ENCODE measurements around the gene HNRNPA2B1.

HNRNPA2B1 gene

DNA sequence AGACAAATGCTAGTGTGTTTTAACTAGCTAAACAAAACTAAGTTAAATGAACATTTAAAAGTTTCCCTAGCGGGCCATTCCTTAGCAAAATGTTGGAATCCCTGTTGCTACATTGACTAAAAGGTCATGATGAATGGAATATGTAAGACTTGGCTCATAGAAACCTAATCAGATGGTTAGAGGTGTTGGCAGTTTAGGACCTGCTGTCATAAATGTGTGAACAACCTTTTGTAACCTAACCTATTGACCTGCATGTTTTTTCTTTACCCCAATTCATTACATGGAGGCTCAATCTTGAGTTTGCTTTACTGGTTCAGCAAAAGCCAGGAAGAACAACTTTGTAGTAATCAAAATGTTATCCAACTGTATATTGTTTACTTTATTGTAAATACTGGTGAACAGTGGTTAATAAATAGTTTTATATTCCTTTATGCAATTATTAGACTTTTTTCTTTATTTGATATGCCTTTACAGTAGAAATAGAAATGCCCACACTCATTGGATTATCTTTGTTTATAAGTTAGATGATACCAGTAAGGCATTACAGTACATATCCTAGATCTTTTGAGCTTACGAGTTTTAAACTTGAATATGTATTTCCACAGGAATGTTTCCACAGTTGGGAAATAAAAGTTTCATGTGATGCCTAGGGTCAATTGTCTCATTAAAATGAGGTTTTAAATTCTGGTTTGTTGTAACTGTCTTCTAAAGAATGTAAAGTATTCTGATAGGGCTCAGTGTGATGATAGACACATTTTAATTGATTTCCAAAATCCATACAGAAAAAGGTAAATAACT lies 12.6 kb upstream of the HNRNPA2B1 start:
- ChIA-PET POLR2A (interaction anchor here (1.1 kb wide), 1 partner anchor 15 kb away, joined by 4 read pairs; no protein-coding TSS in a partner anchor), CTCF (no interaction called here)
- no peak for DNase-seq (ENCODE audit: extremely low spot score)
- TF ChIP-seq FOXA1 (IDR thresholded peaks at IDR 0.05) (no peak), ZNF384 (IDR thresholded peaks at IDR 0.05) (no peak), FOXK2 (IDR thresholded peaks at IDR 0.05) (no peak), NFRKB (IDR thresholded peaks at IDR 0.05) (no peak), SP1 (IDR thresholded peaks at IDR 0.05) (no peak), ARNT (IDR thresholded peaks at IDR 0.05) (no peak), LEF1 (IDR thresholded peaks at IDR 0.05; ENCODE audit: borderline replicate concordance) (no peak), CTBP1 (IDR thresholded peaks at IDR 0.05; ENCODE audit: borderline replicate concordance) (no peak), HDGF (IDR thresholded peaks at IDR 0.05; ENCODE audit: borderline replicate concordance) (no peak), FOXM1 (IDR thresholded peaks at IDR 0.05; ENCODE audit: borderline replicate concordance) (no peak), L3MBTL2 (conservative IDR thresholded peaks at IDR 0.05) (no peak), SUZ12 (IDR thresholded peaks at IDR 0.05) (no peak)
- TF ChIP-seq, protein P1, sequence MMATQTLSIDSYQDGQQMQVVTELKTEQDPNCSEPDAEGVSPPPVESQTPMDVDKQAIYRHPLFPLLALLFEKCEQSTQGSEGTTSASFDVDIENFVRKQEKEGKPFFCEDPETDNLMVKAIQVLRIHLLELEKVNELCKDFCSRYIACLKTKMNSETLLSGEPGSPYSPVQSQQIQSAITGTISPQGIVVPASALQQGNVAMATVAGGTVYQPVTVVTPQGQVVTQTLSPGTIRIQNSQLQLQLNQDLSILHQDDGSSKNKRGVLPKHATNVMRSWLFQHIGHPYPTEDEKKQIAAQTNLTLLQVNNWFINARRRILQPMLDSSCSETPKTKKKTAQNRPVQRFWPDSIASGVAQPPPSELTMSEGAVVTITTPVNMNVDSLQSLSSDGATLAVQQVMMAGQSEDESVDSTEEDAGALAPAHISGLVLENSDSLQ (IDR thresholded peaks at IDR 0.05), result no peak

DNA sequence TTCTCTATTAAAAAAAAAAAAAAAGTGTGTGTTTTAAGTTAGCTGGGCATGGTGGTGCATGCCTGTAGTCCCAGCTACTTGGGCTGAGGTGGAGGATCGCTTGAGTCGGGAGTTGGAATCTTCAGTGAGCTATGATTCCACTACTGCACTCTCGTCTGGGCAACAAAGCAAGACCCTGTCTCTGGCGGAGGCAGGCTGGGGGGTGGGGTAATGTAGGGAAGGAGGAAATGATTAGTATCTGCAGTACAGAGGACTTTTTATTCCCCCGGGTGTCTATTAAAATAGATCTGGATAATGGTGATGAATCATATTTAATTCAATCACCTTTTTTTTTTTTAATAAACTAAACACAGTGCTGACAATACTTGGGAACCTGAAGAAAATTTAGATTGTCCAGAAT lies 7.5 kb upstream of the HNRNPA2B1 start:
- ChIA-PET CTCF (interaction anchor here (0.6 kb wide), 1 partner anchor 954 kb away, joined by 4 read pairs; no protein-coding TSS in a partner anchor), POLR2A (interaction anchor here (1.3 kb wide), 1 partner anchor 31 kb away, joined by 3 read pairs; no protein-coding TSS in a partner anchor)
- TF ChIP-seq LEF1 (IDR thresholded peaks at IDR 0.05; ENCODE audit: borderline replicate concordance) (no peak), SUZ12 (IDR thresholded peaks at IDR 0.05) (no peak)
- no peak for DNase-seq (ENCODE audit: extremely low spot score)

DNA sequence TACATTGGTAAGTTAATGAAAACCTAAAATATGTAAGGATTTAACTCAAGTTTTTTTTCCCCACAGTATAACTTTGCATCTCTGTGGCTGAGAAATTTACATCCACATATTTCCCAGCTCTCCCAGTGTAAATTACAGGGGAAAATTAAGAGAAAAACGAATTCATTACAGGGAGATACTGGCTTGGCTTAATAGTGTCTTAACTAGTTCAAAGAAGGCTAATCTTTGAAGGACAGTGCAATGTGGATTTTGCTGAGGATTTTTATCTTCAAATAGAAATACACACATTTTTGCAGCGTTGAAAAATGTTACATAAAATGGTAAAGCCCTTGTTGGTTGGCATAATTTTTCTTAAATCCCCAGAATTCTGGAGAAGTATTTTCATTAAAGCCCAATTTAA lies 2.5 kb upstream of the HNRNPA2B1 start:
- DNase-seq (ENCODE audit: extremely low spot score), result no peak
- TF ChIP-seq ZNF384 (IDR thresholded peaks at IDR 0.05) (no peak), FOXM1 (IDR thresholded peaks at IDR 0.05; ENCODE audit: borderline replicate concordance) (no peak), LEF1 (IDR thresholded peaks at IDR 0.05; ENCODE audit: borderline replicate concordance) (no peak), SUZ12 (IDR thresholded peaks at IDR 0.05) (no peak), L3MBTL2 (conservative IDR thresholded peaks at IDR 0.05) (no peak), NFRKB (IDR thresholded peaks at IDR 0.05) (no peak), CTBP1 (IDR thresholded peaks at IDR 0.05; ENCODE audit: borderline replicate concordance) (no peak), TARDBP (IDR thresholded peaks at IDR 0.05) (no peak), ELF4 (IDR thresholded peaks at IDR 0.05) (no peak), FOXA1 (IDR thresholded peaks at IDR 0.05) (no peak), HDGF (IDR thresholded peaks at IDR 0.05; ENCODE audit: borderline replicate concordance) (no peak), FOXK2 (IDR thresholded peaks at IDR 0.05) (no peak), ARNT (IDR thresholded peaks at IDR 0.05) (no peak), SP1 (IDR thresholded peaks at IDR 0.05) (no peak), BHLHE40 (IDR thresholded peaks at IDR 0.05; ENCODE audit: borderline replicate concordance) (no peak)
- TF ChIP-seq, protein P1 (IDR thresholded peaks at IDR 0.05), result no peak
- ChIA-PET POLR2A (interaction anchor here (0.9 to 6.8 kb wide), 6 partner anchors 11 to 974 kb away, joined by 3 to 46 read pairs (median 4); no protein-coding TSS in a partner anchor), CTCF (no interaction called here)

DNA sequence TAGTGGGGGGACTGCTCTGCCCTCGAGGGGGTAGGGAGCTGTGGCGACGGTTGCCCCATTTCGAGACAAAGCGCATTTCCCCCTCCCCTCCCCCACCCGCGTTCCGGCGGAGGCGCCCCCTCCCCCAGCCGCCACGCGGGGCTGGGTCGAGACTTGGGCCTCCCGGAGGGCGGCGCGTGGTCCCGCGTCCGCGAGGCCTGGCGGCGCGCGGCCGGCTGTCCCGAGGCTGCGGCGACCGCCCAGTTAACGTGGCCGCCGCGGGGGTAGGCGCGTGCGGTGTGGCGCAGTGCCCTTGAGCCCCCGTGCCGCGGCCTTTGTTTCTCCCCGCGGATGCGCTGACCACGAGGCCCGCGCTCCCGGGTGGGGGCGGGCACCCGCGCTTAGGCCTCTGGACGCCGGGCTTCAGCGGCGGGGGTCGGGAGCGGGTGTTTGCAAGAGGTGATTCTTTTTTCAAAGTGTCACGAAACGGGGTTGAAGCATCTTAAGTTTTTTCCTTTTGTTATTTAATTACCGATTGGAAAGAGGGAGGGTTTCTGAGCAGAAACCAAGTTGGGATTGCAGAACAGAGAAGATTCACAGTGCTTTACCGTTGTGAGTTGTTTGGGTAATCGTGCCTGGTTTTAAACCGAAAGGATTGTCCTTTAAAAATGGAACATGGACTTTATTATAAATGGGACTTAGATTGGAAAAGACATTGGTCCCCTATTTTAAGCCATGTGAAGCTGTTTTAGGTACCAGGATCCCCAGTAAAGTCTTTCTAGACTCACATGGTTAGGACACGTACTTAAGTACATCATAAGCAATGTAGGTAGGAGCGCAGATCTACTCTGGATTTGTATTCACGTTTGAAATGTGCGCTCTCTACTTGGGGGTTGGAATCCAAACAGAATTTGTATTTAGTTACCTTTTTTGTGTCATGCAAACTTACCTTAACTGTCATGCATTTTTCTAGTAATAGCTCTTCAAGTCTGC lies 1.8 kb upstream of the HNRNPA2B1 start:
- CTCF ChIA-PET, result no interaction called here
- peak; percentile 46 for DNase-seq (ENCODE audit: extremely low spot score)

DNA sequence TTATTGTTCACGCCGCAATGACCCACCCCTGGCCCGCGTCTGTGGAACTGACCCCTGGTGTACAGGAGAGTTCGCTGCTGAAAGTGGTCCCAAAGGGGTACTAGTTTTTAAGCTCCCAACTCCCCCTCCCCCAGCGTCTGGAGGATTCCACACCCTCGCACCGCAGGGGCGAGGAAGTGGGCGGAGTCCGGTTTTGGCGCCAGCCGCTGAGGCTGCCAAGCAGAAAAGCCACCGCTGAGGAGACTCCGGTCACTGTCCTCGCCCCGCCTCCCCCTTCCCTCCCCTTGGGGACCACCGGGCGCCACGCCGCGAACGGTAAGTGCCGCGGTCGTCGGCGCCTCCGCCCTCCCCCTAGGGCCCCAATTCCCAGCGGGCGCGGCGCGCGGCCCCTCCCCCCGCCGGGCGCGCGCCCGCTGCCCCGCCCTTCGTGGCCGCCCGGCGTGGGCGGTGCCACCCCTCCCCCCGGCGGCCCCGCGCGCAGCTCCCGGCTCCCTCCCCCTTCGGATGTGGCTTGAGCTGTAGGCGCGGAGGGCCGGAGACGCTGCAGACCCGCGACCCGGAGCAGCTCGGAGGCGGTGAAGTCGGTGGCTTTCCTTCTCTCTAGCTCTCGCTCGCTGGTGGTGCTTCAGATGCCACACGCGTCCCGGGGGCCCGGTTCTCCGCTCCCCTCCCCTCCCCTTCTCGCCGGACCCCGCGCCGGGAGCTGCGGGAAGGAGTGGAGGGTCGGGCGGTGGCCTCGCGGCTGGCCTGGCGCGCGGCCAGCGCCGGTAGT lies 887 bp upstream of the HNRNPA2B1 start, which contains the start of gene CBX3:
Gene CBX3, plus strand, starts transcription at position 499 of the 772 bp plus-strand sequence. CDS start 1,254 bp downstream, outside the sequence.
- ChIA-PET CTCF (no interaction called here), POLR2A (interaction anchor here (0.6 to 6.8 kb wide), 23 partner anchors 9 to 983 kb away, joined by 3 to 46 read pairs (median 4); partner anchors contain the start of genes HOXA11, HOXA3, HOXA5 and HOXA6)
- TF ChIP-seq FOXM1 (IDR thresholded peaks at IDR 0.05; ENCODE audit: borderline replicate concordance) (0 out of 2 replicates have a peak, but pooled peaks have one; percentile 37), FOXK2 (IDR thresholded peaks at IDR 0.05) (no peak), ARNT (IDR thresholded peaks at IDR 0.05) (peak; percentile 52; the same call in 1 of the 2 replicates), LEF1 (IDR thresholded peaks at IDR 0.05; ENCODE audit: borderline replicate concordance) (peak; percentile 55; the same call in 1 of the 2 replicates), CTBP1 (IDR thresholded peaks at IDR 0.05; ENCODE audit: borderline replicate concordance) (peak; percentile 86), FOXA1 (IDR thresholded peaks at IDR 0.05) (no peak)
- TF ChIP-seq, protein P1 (IDR thresholded peaks at IDR 0.05), result no peak
- DNase-seq (ENCODE audit: extremely low spot score), result peak; percentile 81

More for the DNA sequence above, 1.8 kb upstream of the HNRNPA2B1 start:
- TF ChIP-seq ARNT (IDR thresholded peaks at IDR 0.05), result 0 out of 2 replicates have a peak, but pooled peaks have one; percentile 27
- TF ChIP-seq LEF1 (IDR thresholded peaks at IDR 0.05; ENCODE audit: borderline replicate concordance), result 0 out of 2 replicates have a peak, but pooled peaks have one; percentile 24
- no peak for TF ChIP-seq ELF4 (IDR thresholded peaks at IDR 0.05)
- POLR2A ChIA-PET, result interaction anchor here (0.7 to 6.8 kb wide), 14 partner anchors 10 to 977 kb away, joined by 3 to 46 read pairs (median 4); partner anchors contain the start of genes HOXA3, HOXA5 and NFE2L3

Data from HEK293T (cell line).